Measurements from ENCODE around the gene WNT2B.

DNA sequence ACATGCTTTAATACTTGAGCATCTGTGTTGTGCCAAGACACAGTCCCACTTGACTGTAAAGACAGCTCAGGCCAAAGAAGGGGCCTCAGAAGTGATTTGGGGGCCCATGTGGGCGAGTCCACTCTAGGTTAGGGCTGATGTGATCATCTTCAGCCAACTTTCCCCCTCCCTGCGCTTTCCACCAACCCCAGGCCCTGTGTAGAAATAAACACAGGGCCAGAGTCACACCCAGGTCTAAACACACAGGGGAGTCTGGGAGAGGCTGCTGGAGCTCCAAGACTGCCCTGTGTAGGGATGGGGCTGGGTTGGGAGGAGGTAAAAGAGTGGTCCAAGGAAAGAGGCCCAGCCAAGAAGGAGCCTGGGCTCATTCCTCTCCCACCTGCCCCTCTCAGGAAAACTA lies 2.5 kb upstream of the WNT2B start:
- TF ChIP-seq, protein P1, sequence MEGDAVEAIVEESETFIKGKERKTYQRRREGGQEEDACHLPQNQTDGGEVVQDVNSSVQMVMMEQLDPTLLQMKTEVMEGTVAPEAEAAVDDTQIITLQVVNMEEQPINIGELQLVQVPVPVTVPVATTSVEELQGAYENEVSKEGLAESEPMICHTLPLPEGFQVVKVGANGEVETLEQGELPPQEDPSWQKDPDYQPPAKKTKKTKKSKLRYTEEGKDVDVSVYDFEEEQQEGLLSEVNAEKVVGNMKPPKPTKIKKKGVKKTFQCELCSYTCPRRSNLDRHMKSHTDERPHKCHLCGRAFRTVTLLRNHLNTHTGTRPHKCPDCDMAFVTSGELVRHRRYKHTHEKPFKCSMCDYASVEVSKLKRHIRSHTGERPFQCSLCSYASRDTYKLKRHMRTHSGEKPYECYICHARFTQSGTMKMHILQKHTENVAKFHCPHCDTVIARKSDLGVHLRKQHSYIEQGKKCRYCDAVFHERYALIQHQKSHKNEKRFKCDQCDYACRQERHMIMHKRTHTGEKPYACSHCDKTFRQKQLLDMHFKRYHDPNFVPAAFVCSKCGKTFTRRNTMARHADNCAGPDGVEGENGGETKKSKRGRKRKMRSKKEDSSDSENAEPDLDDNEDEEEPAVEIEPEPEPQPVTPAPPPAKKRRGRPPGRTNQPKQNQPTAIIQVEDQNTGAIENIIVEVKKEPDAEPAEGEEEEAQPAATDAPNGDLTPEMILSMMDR (optimal IDR thresholded peaks at IDR 0.05 in 1 of 3, IDR thresholded peaks at IDR 0.05 in 1 of 3, conservative IDR thresholded peaks at IDR 0.05 in 1 of 3; ENCODE audit: extremely low read depth in 1 of 3, insufficient read depth in 2 of 3, low read length in 3 of 3), result no peak
- TF ChIP-seq EZH2 (IDR thresholded peaks at IDR 0.05; ENCODE audit: low read length), result no peak

Data from keratinocyte (primary cell).